ENCODE measurements around the gene GNAI2.

DNA sequence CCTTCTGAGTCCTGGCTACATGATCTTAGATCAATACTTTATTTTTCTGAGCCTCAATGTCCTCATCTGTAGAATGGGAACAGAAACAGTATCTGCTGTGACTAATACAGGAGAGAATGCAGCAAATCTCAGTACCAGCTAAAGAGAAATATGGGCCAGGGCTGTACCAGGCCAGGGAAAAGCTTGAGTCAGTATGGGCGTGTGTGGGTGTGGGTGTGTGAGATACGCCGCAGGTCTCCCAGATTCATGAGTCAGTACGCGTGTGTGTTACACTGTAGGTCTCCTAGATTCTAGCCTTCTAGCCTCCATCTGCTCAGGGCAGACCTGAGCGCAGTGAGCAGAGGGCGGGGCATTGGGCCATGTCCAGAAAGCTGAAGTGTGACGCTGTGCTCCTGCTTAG lies 15.2 kb downstream of the GNAI2 start:
- TF ChIP-seq, protein P1, sequence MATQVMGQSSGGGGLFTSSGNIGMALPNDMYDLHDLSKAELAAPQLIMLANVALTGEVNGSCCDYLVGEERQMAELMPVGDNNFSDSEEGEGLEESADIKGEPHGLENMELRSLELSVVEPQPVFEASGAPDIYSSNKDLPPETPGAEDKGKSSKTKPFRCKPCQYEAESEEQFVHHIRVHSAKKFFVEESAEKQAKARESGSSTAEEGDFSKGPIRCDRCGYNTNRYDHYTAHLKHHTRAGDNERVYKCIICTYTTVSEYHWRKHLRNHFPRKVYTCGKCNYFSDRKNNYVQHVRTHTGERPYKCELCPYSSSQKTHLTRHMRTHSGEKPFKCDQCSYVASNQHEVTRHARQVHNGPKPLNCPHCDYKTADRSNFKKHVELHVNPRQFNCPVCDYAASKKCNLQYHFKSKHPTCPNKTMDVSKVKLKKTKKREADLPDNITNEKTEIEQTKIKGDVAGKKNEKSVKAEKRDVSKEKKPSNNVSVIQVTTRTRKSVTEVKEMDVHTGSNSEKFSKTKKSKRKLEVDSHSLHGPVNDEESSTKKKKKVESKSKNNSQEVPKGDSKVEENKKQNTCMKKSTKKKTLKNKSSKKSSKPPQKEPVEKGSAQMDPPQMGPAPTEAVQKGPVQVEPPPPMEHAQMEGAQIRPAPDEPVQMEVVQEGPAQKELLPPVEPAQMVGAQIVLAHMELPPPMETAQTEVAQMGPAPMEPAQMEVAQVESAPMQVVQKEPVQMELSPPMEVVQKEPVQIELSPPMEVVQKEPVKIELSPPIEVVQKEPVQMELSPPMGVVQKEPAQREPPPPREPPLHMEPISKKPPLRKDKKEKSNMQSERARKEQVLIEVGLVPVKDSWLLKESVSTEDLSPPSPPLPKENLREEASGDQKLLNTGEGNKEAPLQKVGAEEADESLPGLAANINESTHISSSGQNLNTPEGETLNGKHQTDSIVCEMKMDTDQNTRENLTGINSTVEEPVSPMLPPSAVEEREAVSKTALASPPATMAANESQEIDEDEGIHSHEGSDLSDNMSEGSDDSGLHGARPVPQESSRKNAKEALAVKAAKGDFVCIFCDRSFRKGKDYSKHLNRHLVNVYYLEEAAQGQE (IDR thresholded peaks at IDR 0.05; ENCODE audit: insufficient read depth in 1 of 2, low read depth in 2 of 2, low read length in 2 of 2) = no peak
- no peak for TF ChIP-seq POLR2AphosphoS5 (IDR thresholded peaks at IDR 0.05; ENCODE audit: low read depth, low read length)

Measured in PFSK-1 (cell line).